ENCODE results near the gene CDT1.

- no peak for TF ChIP-seq CTCF (IDR thresholded peaks at IDR 0.05)
- TF ChIP-seq POLR2A (IDR thresholded peaks at IDR 0.05) = no peak
Measured at GRCh38 chr16:88807142-88807625, 3.6 kb downstream of the CDT1 start.

Data from Peyer's patch (tissue), 4 donors.